ENCODE measurements around the gene IL1RAPL1.

The IL1RAPL1 gene

DNA sequence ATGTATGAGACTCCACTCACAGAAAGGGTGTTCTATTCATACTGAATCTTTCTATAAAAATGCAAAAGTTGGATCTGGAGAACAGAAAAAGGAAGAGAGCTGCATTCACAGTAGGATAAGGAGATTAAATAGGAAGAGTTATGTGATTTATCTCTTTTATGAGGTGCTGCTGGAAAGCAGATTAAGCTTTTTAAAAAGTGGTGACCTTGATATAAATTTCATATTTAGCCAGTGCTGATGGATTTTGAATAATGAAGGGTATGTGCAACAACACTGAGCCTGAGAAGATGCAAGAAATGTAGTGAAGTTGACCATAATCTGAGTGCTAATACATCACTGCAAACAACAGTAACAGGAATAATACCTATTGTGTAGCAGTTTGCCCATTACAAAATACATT lies 795.6 kb downstream of the IL1RAPL1 start:
- TF ChIP-seq, protein P1, sequence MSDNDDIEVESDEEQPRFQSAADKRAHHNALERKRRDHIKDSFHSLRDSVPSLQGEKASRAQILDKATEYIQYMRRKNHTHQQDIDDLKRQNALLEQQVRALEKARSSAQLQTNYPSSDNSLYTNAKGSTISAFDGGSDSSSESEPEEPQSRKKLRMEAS (IDR thresholded peaks at IDR 0.05; ENCODE audit: low read depth, low read length), result no peak
- TF ChIP-seq, protein P2, sequence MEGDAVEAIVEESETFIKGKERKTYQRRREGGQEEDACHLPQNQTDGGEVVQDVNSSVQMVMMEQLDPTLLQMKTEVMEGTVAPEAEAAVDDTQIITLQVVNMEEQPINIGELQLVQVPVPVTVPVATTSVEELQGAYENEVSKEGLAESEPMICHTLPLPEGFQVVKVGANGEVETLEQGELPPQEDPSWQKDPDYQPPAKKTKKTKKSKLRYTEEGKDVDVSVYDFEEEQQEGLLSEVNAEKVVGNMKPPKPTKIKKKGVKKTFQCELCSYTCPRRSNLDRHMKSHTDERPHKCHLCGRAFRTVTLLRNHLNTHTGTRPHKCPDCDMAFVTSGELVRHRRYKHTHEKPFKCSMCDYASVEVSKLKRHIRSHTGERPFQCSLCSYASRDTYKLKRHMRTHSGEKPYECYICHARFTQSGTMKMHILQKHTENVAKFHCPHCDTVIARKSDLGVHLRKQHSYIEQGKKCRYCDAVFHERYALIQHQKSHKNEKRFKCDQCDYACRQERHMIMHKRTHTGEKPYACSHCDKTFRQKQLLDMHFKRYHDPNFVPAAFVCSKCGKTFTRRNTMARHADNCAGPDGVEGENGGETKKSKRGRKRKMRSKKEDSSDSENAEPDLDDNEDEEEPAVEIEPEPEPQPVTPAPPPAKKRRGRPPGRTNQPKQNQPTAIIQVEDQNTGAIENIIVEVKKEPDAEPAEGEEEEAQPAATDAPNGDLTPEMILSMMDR (IDR thresholded peaks at IDR 0.05; ENCODE audit: low read depth, low read length), result no peak
- TF ChIP-seq POLR2A (IDR thresholded peaks at IDR 0.05; ENCODE audit: extremely low read depth, insufficient read length) (no peak), MYC (IDR thresholded peaks at IDR 0.05; ENCODE audit: low read depth, low read length) (no peak)
- no peak overlapping the region for H3K4me3 ChIP-seq (ENCODE audit: low read depth, low read length)
- DNase-seq (ENCODE audit: low read depth), result no peak

DNA sequence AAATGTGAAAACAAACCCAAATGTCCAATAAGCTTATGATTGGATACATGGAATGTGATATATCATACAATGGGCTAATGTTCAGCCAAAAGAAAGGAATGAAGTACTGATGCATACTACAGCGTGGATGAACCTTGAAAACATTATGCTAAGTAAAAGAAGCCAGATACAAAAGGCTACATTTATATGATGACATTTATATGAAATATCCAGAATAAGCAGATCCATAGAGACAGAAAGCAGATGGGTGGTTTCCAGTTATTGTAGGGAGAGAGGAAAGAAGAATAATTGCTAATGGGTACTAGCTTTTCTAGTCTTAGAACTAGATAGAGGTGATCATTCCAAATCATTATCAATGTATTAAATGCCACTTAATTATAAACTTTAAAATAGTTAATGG lies 801.3 kb downstream of the IL1RAPL1 start:
- DNase-seq (ENCODE audit: low read depth), result no peak
- H3K4me3 ChIP-seq (ENCODE audit: low read depth, low read length), result no peak overlapping the region
- TF ChIP-seq, protein P1 (IDR thresholded peaks at IDR 0.05; ENCODE audit: low read depth, low read length), result no peak
- no peak for TF ChIP-seq MYC (IDR thresholded peaks at IDR 0.05; ENCODE audit: low read depth, low read length)

DNA sequence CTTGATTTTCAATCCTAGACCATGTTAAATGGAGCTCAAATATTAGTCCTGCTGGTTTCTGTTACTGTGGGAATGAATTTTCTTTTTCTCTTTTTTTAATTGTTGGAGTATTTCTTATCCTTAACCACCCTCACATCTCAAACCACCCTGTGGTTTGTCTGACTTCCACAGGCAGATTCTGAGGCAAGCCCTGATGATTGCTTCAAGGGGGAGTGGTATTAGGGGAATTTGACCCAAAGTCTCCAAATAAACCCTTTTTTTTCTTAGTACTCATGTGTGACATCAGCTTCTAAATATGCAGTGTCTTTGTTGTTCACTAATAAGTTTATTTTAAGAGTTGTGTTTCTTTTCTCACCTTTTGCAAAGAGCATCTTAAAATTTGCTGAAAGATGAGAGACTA lies 810.3 kb downstream of the IL1RAPL1 start:
- no peak for DNase-seq (ENCODE audit: low read depth)
- TF ChIP-seq MYC (IDR thresholded peaks at IDR 0.05; ENCODE audit: low read depth, low read length) (no peak), POLR2A (IDR thresholded peaks at IDR 0.05; ENCODE audit: extremely low read depth, insufficient read length) (no peak)
- TF ChIP-seq, protein P1 (IDR thresholded peaks at IDR 0.05; ENCODE audit: low read depth, low read length), result no peak
- TF ChIP-seq, protein P2 (IDR thresholded peaks at IDR 0.05; ENCODE audit: low read depth, low read length), result no peak
- H3K4me3 ChIP-seq (ENCODE audit: low read depth, low read length), result no peak overlapping the region

DNA sequence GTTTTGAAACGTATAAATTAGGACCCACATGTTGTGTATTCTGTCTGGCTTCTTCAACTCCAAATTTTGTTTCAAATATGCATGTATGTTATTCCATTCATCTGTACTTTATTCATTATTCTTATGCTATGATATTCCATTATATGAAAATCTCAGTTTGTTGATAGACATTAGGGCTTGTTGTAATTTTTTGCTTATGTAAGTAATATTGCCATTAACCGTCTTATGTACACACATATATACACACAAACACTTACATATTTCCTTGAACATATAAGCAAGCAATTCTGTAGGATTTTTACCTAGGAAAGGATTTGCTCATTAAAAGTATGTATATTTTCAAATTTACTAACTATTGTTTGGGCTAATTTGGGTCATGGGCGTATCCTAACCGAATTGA lies 820.1 kb downstream of the IL1RAPL1 start:
- TF ChIP-seq, protein P2 (IDR thresholded peaks at IDR 0.05; ENCODE audit: low read depth, low read length), result no peak
- TF ChIP-seq MYC (IDR thresholded peaks at IDR 0.05; ENCODE audit: low read depth, low read length), result no peak
- H3K4me3 ChIP-seq (ENCODE audit: low read depth, low read length), result no peak overlapping the region
- no peak for DNase-seq (ENCODE audit: low read depth)

DNA sequence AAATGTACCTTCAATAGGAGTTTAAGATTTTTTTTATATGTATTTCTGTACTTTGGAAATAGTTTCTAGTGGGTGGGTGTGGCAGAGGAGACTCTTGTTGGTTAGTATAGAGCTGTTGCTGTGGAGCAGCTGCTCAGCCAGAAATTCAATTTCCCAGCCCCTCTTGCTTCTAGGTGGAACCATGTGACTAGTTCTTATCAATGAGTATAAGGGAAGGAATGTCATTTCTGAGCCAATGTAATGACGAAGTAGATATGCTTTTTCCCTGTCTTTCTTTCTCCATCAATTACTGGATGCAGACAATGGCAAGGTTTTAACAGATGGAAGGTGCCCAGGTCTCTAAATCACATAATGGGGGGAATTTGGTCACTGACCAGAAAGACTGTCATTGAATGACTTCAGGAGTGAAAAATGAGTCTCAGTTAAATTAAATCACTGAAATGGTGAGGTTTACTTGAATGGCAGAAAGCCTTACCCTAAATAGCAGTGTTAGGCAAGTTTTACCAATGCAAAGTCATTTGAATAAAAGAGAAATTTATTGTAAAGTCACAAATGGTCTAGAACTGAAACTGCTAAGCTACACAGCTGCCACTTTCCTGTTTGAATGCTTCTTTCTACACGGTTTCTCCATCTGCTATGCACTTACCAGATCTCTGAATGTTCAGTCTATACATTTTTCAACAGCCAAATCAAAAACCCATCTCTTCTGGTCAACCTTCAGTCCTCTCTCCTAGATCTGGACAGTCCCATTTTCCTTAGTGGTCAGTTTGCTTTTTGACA lies 832.7 kb downstream of the IL1RAPL1 start:
- H3K4me3 ChIP-seq (ENCODE audit: low read depth, low read length), result no peak overlapping the region
- DNase-seq (ENCODE audit: low read depth), result no peak
- TF ChIP-seq, protein P1 (IDR thresholded peaks at IDR 0.05; ENCODE audit: low read depth, low read length), result no peak

DNA sequence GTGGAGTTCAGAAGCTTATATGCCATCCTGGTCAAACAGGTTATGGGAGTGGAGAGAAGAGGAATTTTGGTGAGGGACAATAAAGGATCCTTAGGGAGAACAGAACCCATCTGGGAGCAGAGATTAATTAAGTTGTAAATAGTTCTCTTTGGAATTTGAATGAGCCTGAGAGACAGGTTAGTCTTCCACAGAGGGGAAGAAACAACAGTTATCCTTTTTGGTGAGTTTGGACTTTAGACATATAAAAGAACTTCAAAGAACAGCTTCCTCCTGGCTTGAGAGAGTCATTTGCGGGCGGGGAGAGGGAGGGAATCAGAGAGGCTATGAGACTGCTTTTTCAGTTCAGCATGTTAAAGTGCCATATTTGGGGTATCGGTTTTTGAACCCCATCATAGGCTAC lies 834.8 kb downstream of the IL1RAPL1 start:
- no peak overlapping the region for H3K4me3 ChIP-seq (ENCODE audit: low read depth, low read length)
- no peak for DNase-seq (ENCODE audit: low read depth)
- TF ChIP-seq MYC (IDR thresholded peaks at IDR 0.05; ENCODE audit: low read depth, low read length) (no peak), POLR2A (IDR thresholded peaks at IDR 0.05; ENCODE audit: extremely low read depth, insufficient read length) (no peak)
- TF ChIP-seq, protein P1 (IDR thresholded peaks at IDR 0.05; ENCODE audit: low read depth, low read length), result no peak
- TF ChIP-seq, protein P2 (IDR thresholded peaks at IDR 0.05; ENCODE audit: low read depth, low read length), result no peak

DNA sequence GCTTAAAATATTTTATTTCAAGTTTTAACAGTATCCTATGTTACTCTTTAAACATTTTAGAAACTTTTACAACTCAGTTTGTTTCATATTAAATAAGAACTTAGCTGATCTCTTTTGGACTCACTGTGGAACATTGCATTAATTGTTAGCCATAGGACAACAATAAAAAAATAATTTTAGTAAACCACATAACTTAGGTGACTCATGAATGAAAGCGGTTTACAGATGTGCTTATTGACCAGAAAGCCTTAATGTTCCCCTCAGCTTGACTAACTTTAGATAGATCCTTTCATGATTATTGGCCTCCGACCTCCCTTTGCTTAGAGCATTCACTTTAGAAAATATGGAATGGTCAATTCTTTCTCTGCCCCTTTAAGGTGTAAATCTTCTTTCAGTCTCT lies 844.6 kb downstream of the IL1RAPL1 start:
- no peak for DNase-seq (ENCODE audit: low read depth)
- TF ChIP-seq, protein P2 (IDR thresholded peaks at IDR 0.05; ENCODE audit: low read depth, low read length), result no peak
- TF ChIP-seq POLR2A (IDR thresholded peaks at IDR 0.05; ENCODE audit: extremely low read depth, insufficient read length) (no peak), MYC (IDR thresholded peaks at IDR 0.05; ENCODE audit: low read depth, low read length) (no peak)
- TF ChIP-seq, protein P1 (IDR thresholded peaks at IDR 0.05; ENCODE audit: low read depth, low read length), result no peak
- H3K4me3 ChIP-seq (ENCODE audit: low read depth, low read length), result no peak overlapping the region

All from NB4 (cell line).